B cell (primary cell): Measurements from ENCODE around the gene PKP1.

ENCODE experiments used
- EZH2 ChIP-seq: IDR thresholded peaks from 2 replicates; pipeline ENCODE4 v1.6.1; 2012; ENCODE audit warnings: borderline replicate concordance, low read depth, mild to moderate bottlenecking, moderate library complexity, low read length; ENCODE audit not compliant: insufficient read depth, poor library complexity, severe bottlenecking
- TF ChIP-seq, protein P1 (sequence below): fragments of 200-600 bp; IDR thresholded peaks from one replicate; pipeline ENCODE4 v1.8.0; 2022; ENCODE audit warnings: antibody characterized with exemption, mild to moderate bottlenecking

DNA sequence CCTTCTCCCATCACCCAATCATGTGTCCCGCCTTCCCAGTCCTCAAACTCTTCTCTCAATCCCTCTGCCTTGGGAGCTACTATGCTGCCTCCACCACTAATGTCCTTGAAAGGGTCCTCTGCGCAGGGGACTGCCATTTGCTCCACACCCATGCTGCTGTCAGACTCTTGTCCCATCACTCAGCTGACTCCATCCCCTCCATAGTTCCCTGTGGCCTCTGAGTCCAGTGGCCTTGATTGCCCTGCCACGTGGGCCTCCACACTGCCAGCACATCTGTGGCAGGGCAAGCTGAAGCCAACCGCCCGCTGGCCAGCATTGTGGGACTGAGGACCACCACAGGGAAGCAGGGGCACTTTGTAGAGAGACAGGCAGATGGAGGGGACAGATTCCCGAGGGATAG, 95.5 kb downstream of the PKP1 start:
- TF ChIP-seq, protein P1, sequence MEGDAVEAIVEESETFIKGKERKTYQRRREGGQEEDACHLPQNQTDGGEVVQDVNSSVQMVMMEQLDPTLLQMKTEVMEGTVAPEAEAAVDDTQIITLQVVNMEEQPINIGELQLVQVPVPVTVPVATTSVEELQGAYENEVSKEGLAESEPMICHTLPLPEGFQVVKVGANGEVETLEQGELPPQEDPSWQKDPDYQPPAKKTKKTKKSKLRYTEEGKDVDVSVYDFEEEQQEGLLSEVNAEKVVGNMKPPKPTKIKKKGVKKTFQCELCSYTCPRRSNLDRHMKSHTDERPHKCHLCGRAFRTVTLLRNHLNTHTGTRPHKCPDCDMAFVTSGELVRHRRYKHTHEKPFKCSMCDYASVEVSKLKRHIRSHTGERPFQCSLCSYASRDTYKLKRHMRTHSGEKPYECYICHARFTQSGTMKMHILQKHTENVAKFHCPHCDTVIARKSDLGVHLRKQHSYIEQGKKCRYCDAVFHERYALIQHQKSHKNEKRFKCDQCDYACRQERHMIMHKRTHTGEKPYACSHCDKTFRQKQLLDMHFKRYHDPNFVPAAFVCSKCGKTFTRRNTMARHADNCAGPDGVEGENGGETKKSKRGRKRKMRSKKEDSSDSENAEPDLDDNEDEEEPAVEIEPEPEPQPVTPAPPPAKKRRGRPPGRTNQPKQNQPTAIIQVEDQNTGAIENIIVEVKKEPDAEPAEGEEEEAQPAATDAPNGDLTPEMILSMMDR, result no peak
- TF ChIP-seq EZH2, result no peak
